ENCODE data around the gene APEX2. TPM values are rescaled to one million over a fixed set of nuclear protein-coding genes. Genes with fewer than 3 reads are reported as not detected.
A peak's percentile ranks its signal among the peaks of the same experiment; 100 is the strongest.

APEX2 gene
- polyA plus RNA-seq, 2 of the 4 experiments (the other 2 are of a cell fraction) = 29.1 to 37.3 TPM

GRCh38 chrX:55004231-55004630, 4.1 kb downstream of the APEX2 start:
- ChIA-PET CTCF (no interaction called here), POLR2A (no interaction called here)
- Histone ChIP-seq H3K27ac (no peak overlapping the region), H3K4me1 (peaks cover 27% of the 10 kb centered on the region), H3K4me3 (no peak overlapping the region), H3K4me2 (no peak overlapping the region), H3K9me3 (no peaks in the 10 kb centered on the region)
- no CpG with 5 or more reads among the region's 1 CpG for WGBS (ENCODE audit: missing lambda C conversion rate)
- FAIRE-seq (no peak), ATAC-seq (no peak), DNase-seq (ENCODE audit: low read depth in 1 of 2, low spot score in 1 of 2) (no peak)
- TF ChIP-seq ZNF302 (CRISPR knock-in tag; IDR thresholded peaks at IDR 0.05) (no peak), NPAS2 (CRISPR knock-in tag; IDR thresholded peaks at IDR 0.05; ENCODE audit: borderline replicate concordance) (no peak), MAX (IDR thresholded peaks at IDR 0.05) (no peak), ESRRA (IDR thresholded peaks at IDR 0.05; ENCODE audit: borderline replicate concordance, low read length) (no peak), GATA3 (IDR thresholded peaks at IDR 0.05; ENCODE audit: borderline replicate concordance) (no peak), PHF8 (IDR thresholded peaks at IDR 0.05; ENCODE audit: borderline replicate concordance, low read depth) (no peak), EP300 (IDR thresholded peaks at IDR 0.05) (no peak), CBX2 (IDR thresholded peaks at IDR 0.05; ENCODE audit: borderline replicate concordance, low read depth) (no peak), CEBPB (IDR thresholded peaks at IDR 0.05) (no peak), CHD4 (IDR thresholded peaks at IDR 0.05; ENCODE audit: borderline replicate concordance) (no peak), HMGXB4 (CRISPR knock-in tag; IDR thresholded peaks at IDR 0.05; ENCODE audit: borderline replicate concordance) (no peak)
- TF ChIP-seq, protein P1, sequence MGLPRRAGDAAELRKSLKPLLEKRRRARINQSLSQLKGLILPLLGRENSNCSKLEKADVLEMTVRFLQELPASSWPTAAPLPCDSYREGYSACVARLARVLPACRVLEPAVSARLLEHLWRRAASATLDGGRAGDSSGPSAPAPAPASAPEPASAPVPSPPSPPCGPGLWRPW (IDR thresholded peaks at IDR 0.05) = no peak

- Histone ChIP-seq H3K4me2 (no peak overlapping the region), H3K27ac (no peak overlapping the region), H3K4me1 (peaks cover 27% of the 10 kb centered on the region), H3K9me3 (no peaks in the 10 kb centered on the region), H3K4me3 (no peak overlapping the region)
- TF ChIP-seq SREBF2 (IDR thresholded peaks at IDR 0.05) (no peak), MAFK (IDR thresholded peaks at IDR 0.05; ENCODE audit: partially characterized antibody) (no peak), ELK1 (IDR thresholded peaks at IDR 0.05; ENCODE audit: low read depth, low read length) (no peak), ESRRA (IDR thresholded peaks at IDR 0.05; ENCODE audit: borderline replicate concordance, low read length) (no peak), FOXS1 (CRISPR knock-in tag; IDR thresholded peaks at IDR 0.05) (no peak), JUNB (IDR thresholded peaks at IDR 0.05) (no peak), EP300 (IDR thresholded peaks at IDR 0.05) (no peak), NR3C1 (IDR thresholded peaks at IDR 0.05) (no peak), ZFP36 (IDR thresholded peaks at IDR 0.05; ENCODE audit: borderline replicate concordance, partially characterized antibody) (no peak), FOSL2 (IDR thresholded peaks at IDR 0.05) (no peak), FOSL2 (CRISPR knock-in tag; IDR thresholded peaks at IDR 0.05) (no peak), ZC3H11A (IDR thresholded peaks at IDR 0.05) (no peak)
- TF ChIP-seq, protein P2, sequence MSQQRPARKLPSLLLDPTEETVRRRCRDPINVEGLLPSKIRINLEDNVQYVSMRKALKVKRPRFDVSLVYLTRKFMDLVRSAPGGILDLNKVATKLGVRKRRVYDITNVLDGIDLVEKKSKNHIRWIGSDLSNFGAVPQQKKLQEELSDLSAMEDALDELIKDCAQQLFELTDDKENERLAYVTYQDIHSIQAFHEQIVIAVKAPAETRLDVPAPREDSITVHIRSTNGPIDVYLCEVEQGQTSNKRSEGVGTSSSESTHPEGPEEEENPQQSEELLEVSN (IDR thresholded peaks at IDR 0.05; ENCODE audit: borderline replicate concordance, low read depth) = no peak
- ChIA-PET POLR2A (no interaction called here), CTCF (no interaction called here)
- DNase-seq (ENCODE audit: low read depth in 1 of 2, low spot score in 1 of 2) (no peak), FAIRE-seq (peak; percentile 56), ATAC-seq (no peak)
Measured at GRCh38 chrX:55005256-55005655, 5.1 kb downstream of the APEX2 start.
